Left lung (tissue), 14 donors: ENCODE results near the gene ALPK3. TPM values are rescaled to one million over a fixed set of nuclear protein-coding genes. Genes with fewer than 3 reads are reported as not detected.

Experiments used
- ATAC-seq: fragments of 200-7000 bp; cut with Tn5 transposase; one replicate; pipeline ENCODE4 v1.9.1; 2020; ENCODE audit warnings: moderate library complexity
- DNase-seq, 4 donors: peaks; one replicate each; pipeline ENCODE4 v3.0.0-alpha.2; 2013 to 2020
- H3K27ac ChIP-seq, 2 donors: fragments of 200-600 bp; sonication (generic) in 1 of 2; one replicate each; pipeline versions ENCODE4 v1.5.0 to v1.8.0; 2020 to 2021
- H3K27me3 ChIP-seq, 2 donors: fragments of 200-600 bp; sonication (generic) in 1 of 2; one replicate each; pipeline versions ENCODE4 v1.5.0 to v1.8.0; 2020 to 2021
- H3K36me3 ChIP-seq, 2 donors: fragments of 200-600 bp; sonication (generic) in 1 of 2; one replicate each; pipeline versions ENCODE4 v1.5.0 to v1.8.0; 2020 to 2021
- H3K4me1 ChIP-seq, 2 donors: fragments of 200-600 bp; one replicate each; pipeline ENCODE4 v1.8.0; 2021
- H3K4me3 ChIP-seq, 2 donors: fragments of 200-600 bp; sonication (generic) in 1 of 2; one replicate each; pipeline versions ENCODE4 v1.5.0 to v1.8.0; 2020 to 2021; ENCODE audit warnings: mild to moderate bottlenecking in 1 of 2
- H3K9me3 ChIP-seq, 2 donors: fragments of 200-600 bp; sonication (generic) in 1 of 2; one replicate each; pipeline versions ENCODE4 v1.5.0 to v1.8.0; 2020 to 2021
- CTCF ChIP-seq, 2 donors: fragments of 200-600 bp; sonication (generic) in 1 of 2; IDR thresholded peaks; one replicate each; pipeline versions ENCODE4 v1.5.0 to v1.8.0; 2021; ENCODE audit warnings: antibody characterized with exemption in 2 of 2
- intact Hi-C, 2 donors: fragments of 100-400 bp; cut with DNase I; formaldehyde crosslinking; loops; one replicate each; pipeline versions ENCODE4 v1.11.2 to v1.14.2; 2022
- long read RNA-seq, 12 donors: library from polyadenylated mRNA in 2 of 12; unstranded in 2 of 12; transcript quantifications; one replicate each; pipeline ENCODE4 v2.0.0 and lab custom pipeline, GENCODE V29; 2019 to 2026
- polyA plus RNA-seq, 6 donors: library from polyadenylated mRNA; unstranded; fragments of 120-200 nt; gene quantifications; one replicate each; pipeline ENCODE4 v1.2.1, GENCODE V29; 2013; ENCODE audit not compliant: insufficient read length in 6 of 6
- total RNA-seq, 2 donors: library from RNA; stranded (reverse); fragmentation: NEBNext Ultra II Directional; extraction: Animal tissue kit (Norgen Biotek cat#: 25700); gene quantifications; one replicate each; pipeline ENCODE4 v1.2.1, GENCODE V29; 2021
- donor health status: DM: no; HTN: yes; CAD: no.
- donor health status: DM: no; HTN: no; CAD: no.

ALPK3 gene
- 10 to 100 TPM in 1 of 2 donors, 1 to 10 TPM in 1; 6.9 to 14.3 TPM for total RNA-seq
- 10 to 100 TPM; 16.0 to 23.4 (median 20.9) TPM for polyA plus RNA-seq
- long read RNA-seq, donor 1, partial matches to known transcripts = 11 of 11 reads
- long read RNA-seq, donor 1, other reads (novel, unspliced or antisense) = 0 of 11 reads
- long read RNA-seq, donor 2, partial matches to known transcripts = 5 of 5 reads
- long read RNA-seq, donor 2, other reads (novel, unspliced or antisense) = 0 of 5 reads
- long read RNA-seq, donor 3 = 0 reads
- long read RNA-seq, donor 4 = 0 reads
- long read RNA-seq, donor 5, full-length matches to known transcripts = 2 of 10 reads
- long read RNA-seq, donor 5, partial matches to known transcripts = 8 of 10 reads
- long read RNA-seq, donor 5, other reads (novel, unspliced or antisense) = 0 of 10 reads
- long read RNA-seq, donor 6, partial matches to known transcripts = 12 of 12 reads
- long read RNA-seq, donor 6, other reads (novel, unspliced or antisense) = 0 of 12 reads
- long read RNA-seq, donor 7 = 0 reads
- long read RNA-seq, donor 8, partial matches to known transcripts = 9 of 9 reads
- long read RNA-seq, donor 8, other reads (novel, unspliced or antisense) = 0 of 9 reads
- long read RNA-seq, donor 9 = 0 reads
- long read RNA-seq, donor 10, partial matches to known transcripts = 0 of 1 reads
- long read RNA-seq, donor 10, other reads (novel, unspliced or antisense) = 1 of 1 reads
- long read RNA-seq, donor 11 = 0 reads
- long read RNA-seq, donor 12, partial matches to known transcripts = 10 of 11 reads
- long read RNA-seq, donor 12, other reads (novel, unspliced or antisense) = 0 of 11 reads

- TF ChIP-seq CTCF (IDR thresholded peaks at IDR 0.05) = no peak
- H3K4me3 ChIP-seq = peak within 1 kb of the TSS in 1 of 2 donors; percentile 21
- peaks cover 0 to 7% of the 10 kb centered on the region in 2 donors for H3K27me3 ChIP-seq
- H3K4me1 ChIP-seq = peaks cover 6 to 50% of the 10 kb centered on the region in 2 donors
- intact Hi-C loops = no loop called here
- H3K36me3 ChIP-seq = no peaks in the 10 kb centered on the region
- DNase-seq (peak in 2 of 4 donors; percentile 67 to 80), ATAC-seq (peak; percentile 73)
- H3K9me3 ChIP-seq = no peaks in the 10 kb centered on the region
- H3K27ac ChIP-seq = peak within 1 kb of the TSS; percentile 63 to 67
Observed at GRCh38 chr15:84816694-84817465, at the start of gene ALPK3. Gene ALPK3 (plus strand): TSS chr15:84817356. CDS start chr15:84817453, 97 bp downstream.

DNA sequence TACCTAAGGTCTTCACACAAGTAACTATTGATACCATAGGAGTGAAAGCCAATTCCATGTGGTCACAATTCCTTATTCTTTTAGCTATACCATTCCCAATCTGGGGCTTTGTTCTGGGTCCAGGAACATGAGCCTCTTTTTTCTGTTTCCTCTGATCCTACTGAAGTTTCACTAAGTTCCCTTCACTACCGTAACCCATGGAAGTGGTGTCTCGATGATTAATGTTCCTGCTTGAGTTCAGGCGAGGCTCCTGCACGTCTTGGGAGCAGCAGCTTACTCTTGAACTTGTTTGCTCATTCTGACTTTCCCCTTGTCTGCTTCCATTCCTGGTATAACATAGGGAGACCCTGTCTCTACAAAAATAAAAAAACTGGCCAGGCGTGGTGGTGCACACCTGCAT, 45.1 kb upstream of the ALPK3 start:
- Histone ChIP-seq H3K9me3 (no peaks in the 10 kb centered on the region), H3K27ac (peak overlapping the region in 1 of 2 donors; percentile 6), H3K4me1 (peaks cover 0 to 28% of the 10 kb centered on the region in 2 donors), H3K36me3 (peaks cover 0 to 50% of the 10 kb centered on the region in 2 donors), H3K4me3 (no peak overlapping the region), H3K27me3 (no peaks in the 10 kb centered on the region)
- no peak for DNase-seq
- TF ChIP-seq CTCF (IDR thresholded peaks at IDR 0.05) = no peak
- ATAC-seq = peak; percentile 16
- intact Hi-C loops = no loop called here

DNA sequence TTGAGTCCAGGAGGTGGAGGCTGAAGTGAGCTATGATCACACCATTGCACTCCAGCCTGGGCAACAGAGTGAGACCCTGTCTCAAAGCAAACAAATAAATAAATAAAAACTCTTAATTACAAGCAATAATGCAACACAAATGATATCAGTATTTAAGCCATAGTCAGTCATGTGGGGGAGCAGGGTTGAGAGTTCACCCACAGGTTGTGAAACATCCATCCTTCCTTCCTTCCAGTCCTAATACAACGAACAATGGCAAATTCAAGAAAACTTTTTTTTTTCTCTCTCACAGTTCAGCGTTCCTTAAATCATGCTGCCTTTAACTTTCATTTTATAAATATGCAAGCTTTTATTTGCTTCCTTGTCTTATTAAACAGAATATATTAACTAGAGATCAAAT, 44.7 kb upstream of the ALPK3 start:
- Histone ChIP-seq H3K4me1 (peaks cover 0 to 28% of the 10 kb centered on the region in 2 donors), H3K36me3 (peaks cover 0 to 46% of the 10 kb centered on the region in 2 donors), H3K27ac (peak overlapping the region in 1 of 2 donors; percentile 6), H3K4me3 (no peak overlapping the region), H3K9me3 (no peaks in the 10 kb centered on the region), H3K27me3 (no peaks in the 10 kb centered on the region)
- intact Hi-C loops = no loop called here
- ATAC-seq = peak; percentile 37
- TF ChIP-seq CTCF (IDR thresholded peaks at IDR 0.05) = no peak
- no peak for DNase-seq

- no peak overlapping the region for H3K4me3 ChIP-seq
- DNase-seq = no peak
- no peak for TF ChIP-seq CTCF (IDR thresholded peaks at IDR 0.05)
- ATAC-seq = peak; percentile 52
- peaks cover 0 to 42% of the 10 kb centered on the region in 2 donors for H3K36me3 ChIP-seq
- no peaks in the 10 kb centered on the region for H3K9me3 ChIP-seq
- H3K4me1 ChIP-seq = peaks cover 0 to 28% of the 10 kb centered on the region in 2 donors
- H3K27ac ChIP-seq = no peak overlapping the region
- H3K27me3 ChIP-seq = no peaks in the 10 kb centered on the region
- intact Hi-C loops = no loop called here
Observed at GRCh38 chr15:84773716-84774115, 43.4 kb upstream of the ALPK3 start.
